ENCODE measurements around the gene RALGDS. TPM values are rescaled to one million over a fixed set of nuclear protein-coding genes. Genes with fewer than 3 reads are reported as not detected.
A peak's percentile ranks its signal among the peaks of the same experiment; 100 is the strongest.

The RALGDS gene
- total and polyA plus RNA-seq, 2 donors (not counting 3 experiments of a cell fraction or from before 2014, with no cell fraction given): 41.4 to 60.0 TPM

DNA sequence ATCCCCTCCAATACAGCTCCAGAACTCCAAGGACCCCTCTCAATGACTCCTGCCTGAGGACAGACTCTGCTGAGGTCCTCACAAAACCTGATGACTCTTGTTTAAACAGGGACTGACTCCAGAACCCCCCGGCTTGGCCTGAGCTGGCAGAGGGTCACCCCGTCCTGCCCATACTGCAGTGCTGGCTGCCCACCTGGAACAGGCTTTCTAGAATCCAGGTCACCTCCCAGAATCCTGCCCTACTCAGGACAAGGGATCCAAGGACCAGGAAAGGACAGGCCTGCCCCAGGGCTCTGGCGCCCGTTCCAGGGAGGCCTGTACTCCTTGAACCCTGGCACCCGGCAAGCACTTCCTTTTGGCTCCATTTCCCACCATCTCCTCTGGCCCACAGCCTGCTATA, 22.2 kb downstream of the RALGDS start:
- no peaks in the 10 kb centered on the region for H3K9me1 ChIP-seq (replicated peaks; ENCODE audit: control insufficient read depth, extremely low read depth, insufficient read depth, low read length)
- DNase-seq (ENCODE audit: low read depth, low spot score) (no peak), FAIRE-seq (no peak)
- no peak overlapping the region for H2AFZ ChIP-seq (ENCODE audit: low read depth, low read length)
- ChIA-PET POLR2A (no interaction called here), CTCF (interaction anchor here (1.6 to 5.6 kb wide), 2 partner anchors 45 kb away, joined by 12 to 23 read pairs; no protein-coding TSS in a partner anchor)
- no peaks in the 10 kb centered on the region for H3K79me2 ChIP-seq (ENCODE audit: control insufficient read depth, insufficient read depth, low read length)
- H3K27ac ChIP-seq (ENCODE audit: insufficient read depth, low read depth, low read length): no peak overlapping the region
- BruUV-seq (replicated peaks): no TSS peak
- no peak overlapping the region for H3K4me3 ChIP-seq (replicated peaks in 1 of 3; ENCODE audit: insufficient read depth in 1 of 3, low read depth in 1 of 3, low read length in 3 of 3)
- no peak overlapping the region for H3K4me2 ChIP-seq (ENCODE audit: insufficient read depth, low read length)
- H3K9ac ChIP-seq (replicated peaks; ENCODE audit: extremely low read depth, insufficient read depth, low read length): no peak overlapping the region
- H4K20me1 ChIP-seq (replicated peaks; ENCODE audit: control insufficient read depth, extremely low read depth, insufficient read depth, low read length): no peaks in the 10 kb centered on the region
- H3K36me3 ChIP-seq (ENCODE audit: control insufficient read depth in 2 of 2, extremely low read depth in 1 of 2, insufficient read depth in 2 of 2, low read length in 2 of 2): peaks cover 7 to 51% of the 10 kb centered on the region in 2 experiments
- intact Hi-C loops (cut with micrococcal nuclease) (no loop called here), dilution Hi-C loops (cut with MboI; ENCODE audit: extremely low pct_ligation_motif_present, low sequenced_read_pairs) (no loop called here)
- TF ChIP-seq MAX (IDR thresholded peaks at IDR 0.05; ENCODE audit: insufficient read depth, insufficient read length) (no peak), CTCF (IDR thresholded peaks at IDR 0.05; ENCODE audit: extremely low read depth in 1 of 2, insufficient read depth in 1 of 2, low read depth in 1 of 2, low read length in 2 of 2) (no peak), POLR2AphosphoS5 (IDR thresholded peaks at IDR 0.05; ENCODE audit: insufficient read depth, low read depth, low read length) (no peak)
- H3K9me3 ChIP-seq (replicated peaks; ENCODE audit: control insufficient read depth, insufficient read depth, low read length): no peaks in the 10 kb centered on the region
- H3K4me1 ChIP-seq (ENCODE audit: control insufficient read depth, extremely low read depth, insufficient read depth, low read length): no peaks in the 10 kb centered on the region
- no peaks in the 10 kb centered on the region for H3K27me3 ChIP-seq (ENCODE audit: control insufficient read depth in 2 of 2, insufficient read depth in 2 of 2, low read length in 2 of 2)

GRCh38 chr9:133098104-133098754, 22.8 kb downstream of the RALGDS start:
- H3K9me1 ChIP-seq (replicated peaks; ENCODE audit: control insufficient read depth, extremely low read depth, insufficient read depth, low read length): no peaks in the 10 kb centered on the region
- no peaks in the 10 kb centered on the region for H3K27me3 ChIP-seq (ENCODE audit: control insufficient read depth in 2 of 2, insufficient read depth in 2 of 2, low read length in 2 of 2)
- no peaks in the 10 kb centered on the region for H3K79me2 ChIP-seq (ENCODE audit: control insufficient read depth, insufficient read depth, low read length)
- peaks cover 7 to 45% of the 10 kb centered on the region in 2 experiments for H3K36me3 ChIP-seq (ENCODE audit: control insufficient read depth in 2 of 2, extremely low read depth in 1 of 2, insufficient read depth in 2 of 2, low read length in 2 of 2)
- no peak for DNase-seq (ENCODE audit: low read depth, low spot score)
- intact Hi-C loops (cut with micrococcal nuclease): no loop called here
- H3K4me1 ChIP-seq (ENCODE audit: control insufficient read depth, extremely low read depth, insufficient read depth, low read length): no peaks in the 10 kb centered on the region
- TSS peak; percentile 39 for BruUV-seq (replicated peaks)
- POLR2A ChIA-PET: no interaction called here
- no peaks in the 10 kb centered on the region for H3K9me3 ChIP-seq (replicated peaks; ENCODE audit: control insufficient read depth, insufficient read depth, low read length)
- TF ChIP-seq CTCF (IDR thresholded peaks at IDR 0.05; ENCODE audit: extremely low read depth in 1 of 2, insufficient read depth in 1 of 2, low read depth in 1 of 2, low read length in 2 of 2): no peak
- no peak for TF ChIP-seq MYC (IDR thresholded peaks at IDR 0.05; ENCODE audit: low read depth, low read length)
- TF ChIP-seq POLR2AphosphoS5 (IDR thresholded peaks at IDR 0.05; ENCODE audit: insufficient read depth, low read depth, low read length): no peak
- H3K9ac ChIP-seq (replicated peaks; ENCODE audit: extremely low read depth, insufficient read depth, low read length): no peak overlapping the region
- dilution Hi-C loops (cut with MboI; ENCODE audit: extremely low pct_ligation_motif_present, low sequenced_read_pairs): no loop called here
- no peak overlapping the region for H3K4me2 ChIP-seq (ENCODE audit: insufficient read depth, low read length)
- no peaks in the 10 kb centered on the region for H4K20me1 ChIP-seq (replicated peaks; ENCODE audit: control insufficient read depth, extremely low read depth, insufficient read depth, low read length)
- no peak overlapping the region for H3K4me3 ChIP-seq (replicated peaks in 1 of 3; ENCODE audit: insufficient read depth in 1 of 3, low read depth in 1 of 3, low read length in 3 of 3)
- no peak overlapping the region for H3K27ac ChIP-seq (ENCODE audit: insufficient read depth, low read depth, low read length)
- CTCF ChIA-PET: interaction anchor here (5.6 kb wide), 1 partner anchor 46 kb away, joined by 23 read pairs; no protein-coding TSS in a partner anchor
- no peak for FAIRE-seq
- no peak overlapping the region for H2AFZ ChIP-seq (ENCODE audit: low read depth, low read length)

All from endothelial cell of umbilical vein (primary cell).